Astrocyte (in vitro differentiated cells and primary cell): ENCODE data around the gene ATXN7. TPM values are rescaled to one million over a fixed set of nuclear protein-coding genes. Genes with fewer than 3 reads are reported as not detected.

Experiments
- DNase-seq: peaks from one replicate; pipeline ENCODE4 v3.0.0-alpha.2; 2010; ENCODE audit warnings: low read depth
- FAIRE-seq: peaks from 2 replicates; lab custom pipeline; 2011; peaks lifted over from hg19 to GRCh38; lab: Jason Lieb, UNC
- H2AFZ ChIP-seq: 2 replicates; pipeline ENCODE4 v1.6.0; 2012; ENCODE audit warnings: low read depth, low read length, inconsistent platforms
- H3K27ac ChIP-seq: 2 replicates; pipeline ENCODE4 v1.5.1; 2011; ENCODE audit warnings: low read depth, low read length, inconsistent platforms
- H3K27me3 ChIP-seq: 2 replicates; pipeline ENCODE4 v1.6.0; 2011; ENCODE audit warnings: low read length, inconsistent platforms; ENCODE audit not compliant: insufficient read depth
- H3K36me3 ChIP-seq: 2 replicates; pipeline ENCODE4 v1.5.1; 2011; ENCODE audit warnings: low read length, inconsistent platforms; ENCODE audit not compliant: insufficient read depth
- H3K4me1 ChIP-seq: 2 replicates; pipeline ENCODE4 v1.5.1; 2011; ENCODE audit warnings: low read length, inconsistent platforms; ENCODE audit not compliant: insufficient read depth
- H3K4me2 ChIP-seq: 2 replicates; pipeline ENCODE4 v1.6.0; 2012; ENCODE audit warnings: low read length, inconsistent platforms
- H3K4me3 ChIP-seq: 2 replicates; pipeline ENCODE4 v1.5.1; 2011; ENCODE audit warnings: low read depth, mild to moderate bottlenecking, low read length, inconsistent platforms; ENCODE audit not compliant: insufficient read depth
- H3K79me2 ChIP-seq: 2 replicates; pipeline ENCODE4 v1.6.0; 2012; ENCODE audit warnings: mild to moderate bottlenecking, low read length, inconsistent platforms; ENCODE audit not compliant: insufficient read depth
- H3K9ac ChIP-seq: 2 replicates; pipeline ENCODE4 v1.6.0; 2012; ENCODE audit warnings: mild to moderate bottlenecking, low read length, inconsistent platforms
- H3K9me3 ChIP-seq: 2 replicates; pipeline ENCODE4 v1.5.1; 2012; ENCODE audit warnings: low read depth, mild to moderate bottlenecking, low read length, inconsistent platforms; ENCODE audit not compliant: insufficient read depth
- H4K20me1 ChIP-seq: 2 replicates; pipeline ENCODE4 v1.6.0; 2012; ENCODE audit warnings: low read length, inconsistent platforms; ENCODE audit not compliant: insufficient read depth
- H3K27ac Mint-ChIP-seq: one replicate; pipeline ENCODE4 v1.8.0; 2021; ENCODE audit warnings: mild to moderate bottlenecking, mixed read lengths; ENCODE audit not compliant: unreplicated experiment
- H3K27me3 Mint-ChIP-seq: one replicate; pipeline ENCODE4 v1.8.0; 2021; ENCODE audit warnings: low read depth, mixed read lengths; ENCODE audit not compliant: unreplicated experiment
- H3K36me3 Mint-ChIP-seq: one replicate; pipeline ENCODE4 v1.8.0; 2021; ENCODE audit warnings: low read depth, mixed read lengths; ENCODE audit not compliant: unreplicated experiment
- H3K4me1 Mint-ChIP-seq: one replicate; pipeline ENCODE4 v1.8.0; 2021; ENCODE audit warnings: low read depth, mixed read lengths; ENCODE audit not compliant: unreplicated experiment
- H3K4me3 Mint-ChIP-seq: one replicate; pipeline ENCODE4 v1.8.0; 2021; ENCODE audit warnings: mild to moderate bottlenecking, moderate library complexity, mixed read lengths; ENCODE audit not compliant: unreplicated experiment
- H3K9me3 Mint-ChIP-seq: one replicate; pipeline ENCODE4 v1.8.0; 2021; ENCODE audit warnings: mild to moderate bottlenecking, mixed read lengths; ENCODE audit not compliant: unreplicated experiment
- EZH2 ChIP-seq: IDR thresholded peaks from 2 replicates; pipeline ENCODE4 v1.6.1; 2012; ENCODE audit warnings: mild to moderate bottlenecking, low read length, inconsistent platforms; ENCODE audit not compliant: insufficient read depth
- total RNA-seq: library from RNA; stranded (reverse); gene quantifications from 2 replicates; pipeline ENCODE4 v1.2.1, GENCODE V29; 2021
- TF ChIP-seq, protein P1 (sequence below): IDR thresholded peaks from 2 replicates; pipeline ENCODE4 v1.5.1; 2011; ENCODE audit warnings: low read depth, mild to moderate bottlenecking, inconsistent platforms, low read length, moderate library complexity; ENCODE audit not compliant: insufficient read depth

The ATXN7 gene
- total RNA-seq, 1 donor from 2014 or later, result 17.6 TPM

DNA sequence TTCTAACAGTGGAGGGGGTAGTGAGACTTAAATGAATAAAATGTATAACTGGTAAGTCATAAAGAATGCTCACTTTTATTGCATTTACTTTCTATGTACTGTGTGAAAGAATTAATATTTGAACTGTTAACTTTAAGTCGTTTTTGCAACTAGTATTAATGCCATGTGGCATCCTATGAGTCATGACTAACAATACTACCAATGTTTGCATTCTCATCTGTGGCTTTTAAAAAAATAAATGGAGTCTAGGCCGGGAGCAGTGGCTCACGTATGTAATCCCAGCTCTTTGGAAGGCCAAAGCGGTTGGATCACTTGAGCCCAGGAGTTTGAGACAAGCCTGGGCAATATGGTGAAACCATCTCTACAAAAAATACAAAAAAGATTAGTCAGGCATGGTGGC, 39.4 kb upstream of the ATXN7 start:
- Histone ChIP-seq H3K4me3 (no peak overlapping the region), H3K9ac (no peak overlapping the region), H3K27ac (no peak overlapping the region), H2AFZ (no peak overlapping the region), H3K27me3 (no peaks in the 10 kb centered on the region), H3K36me3 (no peaks in the 10 kb centered on the region), H3K4me2 (peak overlapping the region; percentile 28), H4K20me1 (no peaks in the 10 kb centered on the region), H3K79me2 (no peaks in the 10 kb centered on the region), H3K9me3 (no peaks in the 10 kb centered on the region), H3K4me1 (peaks cover 7% of the 10 kb centered on the region)
- H3K27ac Mint-ChIP-seq, result no peak overlapping the region
- peaks cover 6% of the 10 kb centered on the region for H3K36me3 Mint-ChIP-seq
- FAIRE-seq (peak; percentile 13), DNase-seq (peak; percentile 76)
- no peak overlapping the region for H3K4me3 Mint-ChIP-seq
- H3K27me3 Mint-ChIP-seq, result no peaks in the 10 kb centered on the region
- TF ChIP-seq, protein P1, sequence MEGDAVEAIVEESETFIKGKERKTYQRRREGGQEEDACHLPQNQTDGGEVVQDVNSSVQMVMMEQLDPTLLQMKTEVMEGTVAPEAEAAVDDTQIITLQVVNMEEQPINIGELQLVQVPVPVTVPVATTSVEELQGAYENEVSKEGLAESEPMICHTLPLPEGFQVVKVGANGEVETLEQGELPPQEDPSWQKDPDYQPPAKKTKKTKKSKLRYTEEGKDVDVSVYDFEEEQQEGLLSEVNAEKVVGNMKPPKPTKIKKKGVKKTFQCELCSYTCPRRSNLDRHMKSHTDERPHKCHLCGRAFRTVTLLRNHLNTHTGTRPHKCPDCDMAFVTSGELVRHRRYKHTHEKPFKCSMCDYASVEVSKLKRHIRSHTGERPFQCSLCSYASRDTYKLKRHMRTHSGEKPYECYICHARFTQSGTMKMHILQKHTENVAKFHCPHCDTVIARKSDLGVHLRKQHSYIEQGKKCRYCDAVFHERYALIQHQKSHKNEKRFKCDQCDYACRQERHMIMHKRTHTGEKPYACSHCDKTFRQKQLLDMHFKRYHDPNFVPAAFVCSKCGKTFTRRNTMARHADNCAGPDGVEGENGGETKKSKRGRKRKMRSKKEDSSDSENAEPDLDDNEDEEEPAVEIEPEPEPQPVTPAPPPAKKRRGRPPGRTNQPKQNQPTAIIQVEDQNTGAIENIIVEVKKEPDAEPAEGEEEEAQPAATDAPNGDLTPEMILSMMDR, result no peak
- no peak for TF ChIP-seq EZH2
- H3K9me3 Mint-ChIP-seq, result no peaks in the 10 kb centered on the region
- H3K4me1 Mint-ChIP-seq, result peaks cover 6% of the 10 kb centered on the region

DNA sequence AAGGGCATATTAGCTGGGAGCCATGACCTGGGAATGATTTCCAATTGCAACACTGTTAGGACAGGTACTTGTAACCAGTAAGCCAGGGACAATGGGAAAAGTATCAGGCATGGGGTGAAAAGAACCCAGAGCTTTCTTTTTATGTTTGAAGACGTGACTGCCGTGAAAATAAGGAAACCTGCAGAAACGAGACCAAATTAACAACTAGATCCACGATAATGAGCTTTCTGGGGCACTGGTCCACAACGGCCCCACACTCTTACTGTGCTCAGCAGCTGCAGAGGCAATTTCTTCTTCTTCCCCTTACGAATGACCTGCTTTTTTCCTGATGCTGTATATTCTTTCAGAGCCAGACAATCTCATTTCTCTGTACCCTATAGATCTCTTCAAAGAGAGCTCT, 33.1 kb upstream of the ATXN7 start:
- Histone ChIP-seq H3K4me1 (no peaks in the 10 kb centered on the region), H3K4me2 (no peak overlapping the region), H3K79me2 (no peaks in the 10 kb centered on the region), H3K36me3 (peaks cover 12% of the 10 kb centered on the region), H2AFZ (no peak overlapping the region), H3K27me3 (no peaks in the 10 kb centered on the region), H3K9me3 (no peaks in the 10 kb centered on the region), H3K9ac (no peak overlapping the region), H4K20me1 (no peaks in the 10 kb centered on the region), H3K27ac (no peak overlapping the region), H3K4me3 (no peak overlapping the region)
- Mint-ChIP-seq H3K27ac (no peak overlapping the region), H3K36me3 (peaks cover 12% of the 10 kb centered on the region), H3K4me1 (no peaks in the 10 kb centered on the region), H3K27me3 (no peaks in the 10 kb centered on the region), H3K9me3 (no peaks in the 10 kb centered on the region), H3K4me3 (no peak overlapping the region)
- no peak for DNase-seq
- no peak for FAIRE-seq
- TF ChIP-seq EZH2, result no peak
- TF ChIP-seq, protein P1, result no peak

DNA sequence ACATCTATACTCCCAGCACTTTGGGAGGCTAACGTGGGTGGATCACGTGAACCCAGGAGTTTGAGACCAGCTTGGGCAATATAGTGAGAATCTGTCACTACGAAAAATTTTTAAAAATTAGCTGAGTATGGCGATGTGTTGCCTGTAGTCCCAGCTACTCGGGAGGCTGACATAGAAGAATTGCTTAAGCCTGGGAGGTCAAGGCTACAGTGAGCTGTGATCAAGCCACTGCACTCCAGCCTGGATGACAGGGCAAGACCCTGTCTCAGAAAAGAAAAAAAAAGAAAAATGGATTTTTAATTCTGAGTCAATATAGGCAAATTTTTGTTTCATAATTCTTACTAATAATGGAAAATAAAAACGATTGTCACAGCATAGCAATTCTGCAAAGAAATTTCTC, 31.3 kb upstream of the ATXN7 start:
- Histone ChIP-seq H3K27ac (no peak overlapping the region), H3K27me3 (no peaks in the 10 kb centered on the region), H3K4me3 (no peak overlapping the region), H3K4me1 (no peaks in the 10 kb centered on the region), H3K4me2 (no peak overlapping the region), H3K9me3 (no peaks in the 10 kb centered on the region), H3K36me3 (peaks cover 15% of the 10 kb centered on the region), H2AFZ (no peak overlapping the region), H3K9ac (no peak overlapping the region), H4K20me1 (no peaks in the 10 kb centered on the region), H3K79me2 (no peaks in the 10 kb centered on the region)
- Mint-ChIP-seq H3K4me1 (no peaks in the 10 kb centered on the region), H3K27me3 (no peaks in the 10 kb centered on the region), H3K4me3 (no peak overlapping the region), H3K9me3 (no peaks in the 10 kb centered on the region), H3K36me3 (peaks cover 9% of the 10 kb centered on the region), H3K27ac (no peak overlapping the region)
- no peak for TF ChIP-seq EZH2
- FAIRE-seq (no peak), DNase-seq (no peak)
